ENCODE data around the gene SYT2.

Gene SYT2

GRCh38 chr1:202659541-202659940 lies 50.7 kb downstream of the SYT2 start:
- TF ChIP-seq, protein P1, sequence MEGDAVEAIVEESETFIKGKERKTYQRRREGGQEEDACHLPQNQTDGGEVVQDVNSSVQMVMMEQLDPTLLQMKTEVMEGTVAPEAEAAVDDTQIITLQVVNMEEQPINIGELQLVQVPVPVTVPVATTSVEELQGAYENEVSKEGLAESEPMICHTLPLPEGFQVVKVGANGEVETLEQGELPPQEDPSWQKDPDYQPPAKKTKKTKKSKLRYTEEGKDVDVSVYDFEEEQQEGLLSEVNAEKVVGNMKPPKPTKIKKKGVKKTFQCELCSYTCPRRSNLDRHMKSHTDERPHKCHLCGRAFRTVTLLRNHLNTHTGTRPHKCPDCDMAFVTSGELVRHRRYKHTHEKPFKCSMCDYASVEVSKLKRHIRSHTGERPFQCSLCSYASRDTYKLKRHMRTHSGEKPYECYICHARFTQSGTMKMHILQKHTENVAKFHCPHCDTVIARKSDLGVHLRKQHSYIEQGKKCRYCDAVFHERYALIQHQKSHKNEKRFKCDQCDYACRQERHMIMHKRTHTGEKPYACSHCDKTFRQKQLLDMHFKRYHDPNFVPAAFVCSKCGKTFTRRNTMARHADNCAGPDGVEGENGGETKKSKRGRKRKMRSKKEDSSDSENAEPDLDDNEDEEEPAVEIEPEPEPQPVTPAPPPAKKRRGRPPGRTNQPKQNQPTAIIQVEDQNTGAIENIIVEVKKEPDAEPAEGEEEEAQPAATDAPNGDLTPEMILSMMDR (IDR thresholded peaks at IDR 0.05; ENCODE audit: extremely low read depth, missing control alignments), result no peak
- no peak for DNase-seq (ENCODE audit: low spot score)

- TF ChIP-seq, protein P1 (IDR thresholded peaks at IDR 0.05; ENCODE audit: extremely low read depth, missing control alignments), result no peak
- DNase-seq (ENCODE audit: low spot score), result no peak
Observed at GRCh38 chr1:202658769-202659168, 51.5 kb downstream of the SYT2 start.

DNA sequence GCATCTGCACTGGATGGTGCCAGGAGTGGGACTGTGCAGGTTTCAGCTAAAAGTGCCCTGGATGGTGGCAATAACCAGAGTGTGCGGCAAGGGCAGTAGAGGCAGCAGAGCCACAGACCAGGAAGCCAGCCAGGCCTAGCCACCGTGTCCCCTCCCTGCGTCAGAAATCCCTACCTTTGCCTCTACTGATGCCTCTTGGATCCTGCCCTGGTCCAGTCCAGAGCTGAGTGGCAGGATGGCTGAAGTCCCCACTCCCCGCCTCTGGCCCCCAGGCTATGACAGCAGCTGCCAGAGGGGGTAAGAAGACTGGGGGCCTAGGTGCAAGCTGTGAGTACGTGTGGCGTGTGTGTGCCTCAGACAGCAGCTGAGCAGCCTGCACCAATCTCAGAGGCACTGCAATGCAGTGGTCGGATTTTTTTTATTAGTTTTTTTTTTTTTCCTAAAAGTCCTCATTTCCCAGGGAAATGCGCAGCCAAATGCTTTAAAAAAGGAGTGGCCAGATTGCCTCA lies 51.9 kb downstream of the SYT2 start:
- TF ChIP-seq, protein P1 (IDR thresholded peaks at IDR 0.05; ENCODE audit: extremely low read depth, missing control alignments), result no peak
- no peak for DNase-seq (ENCODE audit: low spot score)

DNA sequence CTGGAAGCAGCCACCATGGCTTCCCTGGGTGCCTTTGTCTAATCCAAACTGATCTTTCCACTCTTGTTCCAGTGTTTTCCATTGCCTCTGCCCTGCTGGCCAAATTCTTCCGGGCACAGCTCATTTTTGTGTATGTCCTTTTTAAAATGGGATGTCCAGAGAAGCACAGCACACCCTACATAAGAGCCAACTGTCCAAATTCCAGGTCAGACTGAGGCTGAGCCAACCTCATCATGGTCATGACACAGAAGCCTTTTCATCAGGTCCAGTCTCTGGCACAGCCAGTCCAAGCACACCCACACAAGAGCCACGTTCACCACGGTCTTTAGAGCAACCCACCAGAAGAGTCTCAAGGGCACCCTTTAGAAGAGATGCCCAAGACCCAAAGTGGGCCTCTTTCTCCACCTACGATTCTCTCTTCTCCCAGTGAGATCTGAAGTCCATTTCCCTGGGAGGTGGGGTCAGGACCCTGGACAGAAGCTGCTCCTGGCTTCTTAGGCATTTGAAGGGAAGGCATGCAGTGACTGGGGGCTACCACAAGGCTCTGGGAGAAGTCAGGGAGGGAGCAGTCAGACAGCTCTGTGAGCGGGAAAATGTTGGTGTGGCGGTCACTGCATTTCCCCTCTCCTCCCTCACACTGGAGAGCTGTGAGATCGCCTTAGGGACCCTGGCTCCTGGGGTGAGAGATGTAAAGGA lies 53.2 kb downstream of the SYT2 start:
- TF ChIP-seq, protein P1 (IDR thresholded peaks at IDR 0.05; ENCODE audit: extremely low read depth, missing control alignments), result no peak
- no peak for DNase-seq (ENCODE audit: low spot score)

DNA sequence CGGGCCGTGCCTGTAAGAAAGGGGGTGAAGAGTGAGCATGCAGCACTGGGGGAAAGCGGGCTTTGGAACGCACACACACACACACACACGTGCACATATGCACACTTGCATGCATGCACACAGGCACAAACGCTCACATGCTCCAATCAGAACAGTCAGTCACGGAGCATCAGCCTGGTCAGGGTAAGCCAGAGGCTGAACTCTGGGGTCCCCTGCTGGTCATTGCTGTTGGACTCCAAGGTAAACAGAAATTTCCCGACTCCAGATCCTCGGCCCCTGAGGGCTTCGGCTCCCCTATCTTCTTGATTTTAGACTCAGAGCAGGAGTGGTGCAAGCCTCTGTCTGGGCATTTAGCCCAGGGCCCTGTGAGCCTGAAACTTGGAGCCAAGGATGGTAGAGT lies 54.2 kb downstream of the SYT2 start:
- no peak for DNase-seq (ENCODE audit: low spot score)
- TF ChIP-seq, protein P1 (IDR thresholded peaks at IDR 0.05; ENCODE audit: extremely low read depth, missing control alignments), result no peak

GRCh38 chr1:202654079-202654478 lies 56.2 kb downstream of the SYT2 start:
- TF ChIP-seq, protein P1 (IDR thresholded peaks at IDR 0.05; ENCODE audit: extremely low read depth, missing control alignments), result no peak
- DNase-seq (ENCODE audit: low spot score), result no peak

DNA sequence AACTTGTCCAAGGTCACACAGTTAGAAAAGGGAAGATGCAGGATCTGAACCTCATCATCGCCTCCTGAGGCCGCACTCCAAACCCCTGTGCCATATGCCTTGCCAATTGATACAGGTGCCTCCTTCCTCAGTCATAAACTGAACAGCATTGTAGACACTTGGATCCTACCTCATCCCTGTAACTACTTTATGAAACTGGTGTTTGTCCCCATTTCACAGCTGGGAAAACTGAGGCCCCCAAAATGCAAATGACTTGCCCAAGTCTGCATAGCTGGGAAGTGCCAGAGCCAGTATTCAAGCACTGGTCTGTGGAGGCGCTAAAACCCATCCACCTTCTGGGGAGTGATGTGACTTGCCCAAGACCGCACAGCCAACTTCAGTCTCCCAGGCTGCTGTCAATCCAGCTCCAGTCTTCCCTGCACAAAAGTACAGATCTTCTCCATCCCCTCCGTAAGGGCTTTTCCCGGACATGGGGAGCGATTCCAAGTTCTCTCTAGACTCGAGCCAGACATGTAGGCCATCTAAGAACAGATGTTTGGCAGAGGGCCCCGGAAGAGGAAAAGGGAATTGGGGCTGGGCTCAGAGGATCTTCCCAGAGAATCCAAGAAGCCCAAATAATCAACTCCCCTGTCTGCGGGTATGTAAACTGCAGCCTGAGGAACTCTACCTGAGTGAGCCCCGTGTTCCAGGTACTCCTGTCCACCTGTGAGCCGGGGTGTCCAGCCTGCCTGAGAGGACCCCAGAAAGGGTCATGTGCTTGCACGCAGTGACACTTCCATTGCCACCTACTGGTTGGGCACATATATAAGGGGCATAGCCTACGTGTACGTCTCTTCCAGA lies 60.5 kb downstream of the SYT2 start:
- TF ChIP-seq, protein P1 (IDR thresholded peaks at IDR 0.05; ENCODE audit: extremely low read depth, missing control alignments), result no peak
- DNase-seq (ENCODE audit: low spot score), result no peak
